Right lung (tissue), 5 donors: ENCODE measurements around the gene HIPK3. TPM values are rescaled to one million over a fixed set of nuclear protein-coding genes. Genes with fewer than 3 reads are reported as not detected.
"Not testable (repeated sequence)": the region's sequence is repeated elsewhere in the genome, so short reads cannot be mapped to it uniquely, and the experiment has no call there.

Experiments used
- DNase-seq, 2 donors: peaks; one replicate each; pipeline ENCODE4 v3.0.0-alpha.2; 2013
- polyA plus RNA-seq, 5 donors: library from polyadenylated mRNA; unstranded; fragments of 120-200 nt; gene quantifications; one replicate each; pipeline versions ENCODE4 v1.2.1 to v1.2.3, GENCODE V29; 2013; ENCODE audit warnings: inconsistent platforms in 1 of 5, low replicate concordance in 1 of 5; ENCODE audit not compliant: insufficient read length in 5 of 5, insufficient read depth in 1 of 5

HIPK3 gene
- polyA plus RNA-seq, 5 donors, result 35.8 to 49.7 (median 49.2) TPM

GRCh38 chr11:33350287-33350686 is 93.1 kb downstream of the HIPK3 start:
- DNase-seq, result no peak

- no peak for DNase-seq
These were observed 101.1 kb downstream of the HIPK3 start for GRCh38 chr11:33358150-33358831.

GRCh38 chr11:33360642-33361041 is 103.5 kb downstream of the HIPK3 start:
- DNase-seq, result no peak

- DNase-seq, result peak; percentile 25 to 42
These were observed 105.1 kb downstream of the HIPK3 start for GRCh38 chr11:33362051-33362910.

GRCh38 chr11:33366918-33367317 is 109.7 kb downstream of the HIPK3 start:
- no peak for DNase-seq

- not testable (repeated sequence) for DNase-seq
These were observed 111.3 kb downstream of the HIPK3 start for GRCh38 chr11:33368475-33368874.

GRCh38 chr11:33368931-33369330 is 111.8 kb downstream of the HIPK3 start:
- DNase-seq, result no peak

GRCh38 chr11:33373636-33374035 is 116.5 kb downstream of the HIPK3 start:
- DNase-seq, result no peak

- DNase-seq, result no peak
These were observed 118.1 kb downstream of the HIPK3 start for GRCh38 chr11:33375236-33375635.

- peak; percentile 22 to 28 for DNase-seq
These were observed 118.6 kb downstream of the HIPK3 start, which contains the start of gene KIAA1549L for GRCh38 chr11:33375688-33376311. KIAA1549L (plus strand) TSS chr11:33376108.

GRCh38 chr11:33376331-33377310 is 119.4 kb downstream of the HIPK3 start:
- DNase-seq, result peak in 1 of 2 donors; percentile 11

GRCh38 chr11:33377412-33378370 is 120.5 kb downstream of the HIPK3 start:
- no peak for DNase-seq

GRCh38 chr11:33379947-33380346 is 122.8 kb downstream of the HIPK3 start:
- no peak for DNase-seq

GRCh38 chr11:33383075-33383919 is 126.1 kb downstream of the HIPK3 start:
- no peak for DNase-seq

GRCh38 chr11:33383920-33384209 is 126.7 kb downstream of the HIPK3 start:
- DNase-seq, result no peak

GRCh38 chr11:33384220-33384619 is 127.0 kb downstream of the HIPK3 start:
- DNase-seq, result no peak

- no peak for DNase-seq
These were observed 130.4 kb downstream of the HIPK3 start for GRCh38 chr11:33387581-33387980.

- no peak for DNase-seq
These were observed 130.8 kb downstream of the HIPK3 start for GRCh38 chr11:33387996-33388395.

- DNase-seq, result no peak
These were observed 131.8 kb downstream of the HIPK3 start for GRCh38 chr11:33388793-33389525.
